ENCODE data around the gene RREB1. TPM values are rescaled to one million over a fixed set of nuclear protein-coding genes. Genes with fewer than 3 reads are reported as not detected.

RREB1 gene
- total and polyA plus RNA-seq, 2 donors, result 9.2 to 13.3 TPM

- peak in 2 of 9 donors; percentile 63 to 79 for DNase-seq (ENCODE audit: low read depth in 6 of 9, low spot score in 9 of 9)
- WGBS, result under 1% methylated on average over 66 of the region's 66 CpGs
- Histone ChIP-seq H3K27ac (ENCODE audit: low read depth in 1 of 2, low read length in 1 of 2) (peak overlapping the region; percentile 68 to 92), H3K4me3 (ENCODE audit: low read length in 2 of 2) (peak overlapping the region; percentile 82 to 89), H3K4me1 (ENCODE audit: control insufficient read depth in 2 of 2, insufficient read depth in 2 of 2, low read length in 2 of 2) (peaks cover 6 to 28% of the 10 kb centered on the region in 2 donors), H3K9me3 (ENCODE audit: control insufficient read depth in 2 of 2, insufficient read depth in 1 of 2, low read length in 1 of 2) (no peaks in the 10 kb centered on the region), H3K36me3 (ENCODE audit: control insufficient read depth in 2 of 2, insufficient read depth in 2 of 2, low read length in 1 of 2) (no peaks in the 10 kb centered on the region), H3K27me3 (ENCODE audit: control insufficient read depth in 2 of 2, insufficient read depth in 1 of 2, low read length in 1 of 2) (no peaks in the 10 kb centered on the region)
These were observed 796 bp upstream of the RREB1 start for GRCh38 chr6:7106752-7107577.

DNA sequence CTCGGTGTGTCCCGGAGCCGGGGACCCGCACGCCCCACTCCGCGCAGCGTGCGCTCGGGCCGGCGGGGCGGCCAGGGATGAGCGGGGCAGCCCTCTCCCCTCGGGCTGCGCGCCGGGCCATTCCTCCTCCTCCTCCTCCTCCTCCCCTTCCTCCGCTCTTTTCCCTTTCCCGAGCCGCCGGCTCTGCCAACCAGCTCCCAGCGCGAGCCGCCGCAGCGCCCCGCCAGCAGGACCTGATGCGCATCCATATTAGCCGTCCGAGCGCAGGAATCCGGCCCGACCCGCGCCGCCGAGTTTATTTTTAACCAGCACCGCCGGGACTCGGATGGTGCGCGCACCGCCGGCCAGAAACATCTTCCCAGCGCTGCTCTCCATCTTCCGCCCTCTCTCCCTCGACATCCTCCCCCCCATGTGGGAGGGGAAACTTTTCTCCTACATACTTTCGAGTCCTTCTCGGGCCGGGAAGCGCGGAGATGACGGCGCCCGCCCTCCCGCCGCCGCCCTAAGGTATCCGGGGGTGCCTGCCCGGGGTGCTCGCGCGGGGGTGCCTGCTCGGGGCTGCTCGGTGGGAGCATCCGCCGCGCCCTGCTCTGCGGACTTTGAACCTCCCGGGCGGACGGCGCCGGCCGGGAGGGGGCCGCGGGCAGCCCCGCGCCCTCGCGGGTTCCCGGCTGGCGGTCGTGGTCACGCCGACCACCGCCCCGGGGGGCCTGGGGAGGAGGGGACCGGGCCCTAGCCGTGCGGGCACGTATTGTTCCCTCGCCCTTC lies 619 bp downstream of the RREB1 start:
- Histone ChIP-seq H3K4me3 (ENCODE audit: low read length in 2 of 2) (peak overlapping the region; percentile 82 to 89), H3K4me1 (ENCODE audit: control insufficient read depth in 2 of 2, insufficient read depth in 2 of 2, low read length in 2 of 2) (peaks cover 12 to 39% of the 10 kb centered on the region in 2 donors), H3K27me3 (ENCODE audit: control insufficient read depth in 2 of 2, insufficient read depth in 1 of 2, low read length in 1 of 2) (no peaks in the 10 kb centered on the region), H3K9me3 (ENCODE audit: control insufficient read depth in 2 of 2, insufficient read depth in 1 of 2, low read length in 1 of 2) (no peaks in the 10 kb centered on the region), H3K36me3 (ENCODE audit: control insufficient read depth in 2 of 2, insufficient read depth in 2 of 2, low read length in 1 of 2) (no peaks in the 10 kb centered on the region), H3K27ac (ENCODE audit: low read depth in 1 of 2, low read length in 1 of 2) (peak overlapping the region; percentile 87 to 92)
- under 1% methylated on average over 94 of the region's 94 CpGs for WGBS
- DNase-seq (ENCODE audit: low read depth in 6 of 9, low spot score in 9 of 9), result peak in 1 of 9 donors; percentile 72

DNA sequence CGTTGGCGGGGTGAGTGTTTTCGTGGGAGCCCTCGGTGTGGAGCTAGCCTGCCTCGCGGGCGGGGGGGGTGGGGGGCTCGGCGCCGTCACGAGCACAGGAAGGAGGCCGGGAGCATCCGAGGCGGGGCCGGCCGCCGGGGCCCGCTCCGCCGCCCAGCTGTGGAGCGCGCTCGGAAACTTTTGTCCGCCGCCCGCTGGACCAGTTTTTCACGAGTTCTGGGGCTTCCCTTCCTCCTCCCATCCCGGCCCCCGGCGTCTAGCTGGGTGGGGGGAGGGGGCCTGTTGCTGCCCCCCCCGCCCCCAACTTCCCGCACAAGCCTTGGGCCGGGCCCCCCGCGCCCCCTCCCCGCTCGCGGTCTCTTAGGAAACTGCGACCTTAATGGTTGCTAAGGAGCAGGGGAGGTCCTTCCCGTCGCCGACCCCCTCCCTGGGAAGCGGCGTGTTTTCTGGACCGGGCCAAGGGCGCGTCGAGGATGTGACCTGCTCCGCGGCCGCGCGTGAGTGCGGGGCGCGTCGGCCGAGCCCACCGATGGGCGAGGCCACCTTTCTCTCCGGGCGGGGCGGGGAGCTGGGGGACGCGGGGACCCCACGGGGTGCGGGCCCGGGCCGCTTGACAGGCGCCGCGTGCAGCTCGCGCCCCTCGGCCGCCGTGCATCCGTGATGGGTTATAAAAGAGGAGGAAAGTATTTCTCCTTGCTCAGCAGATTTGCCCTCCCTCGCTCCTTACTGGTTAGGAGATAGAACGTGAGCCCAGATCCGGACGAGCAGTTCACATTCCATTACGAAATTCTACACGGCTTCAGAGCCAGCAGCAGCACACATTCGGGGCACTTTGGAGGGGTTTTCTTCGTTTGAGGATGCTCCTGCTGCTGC lies 1.4 kb downstream of the RREB1 start:
- no peaks in the 10 kb centered on the region for H3K9me3 ChIP-seq (ENCODE audit: control insufficient read depth in 2 of 2, insufficient read depth in 1 of 2, low read length in 1 of 2)
- H3K27me3 ChIP-seq (ENCODE audit: control insufficient read depth in 2 of 2, insufficient read depth in 1 of 2, low read length in 1 of 2), result no peaks in the 10 kb centered on the region
- H3K4me3 ChIP-seq (ENCODE audit: low read length in 2 of 2), result peak overlapping the region; percentile 82 to 89
- H3K36me3 ChIP-seq (ENCODE audit: control insufficient read depth in 2 of 2, insufficient read depth in 2 of 2, low read length in 1 of 2), result no peaks in the 10 kb centered on the region
- H3K4me1 ChIP-seq (ENCODE audit: control insufficient read depth in 2 of 2, insufficient read depth in 2 of 2, low read length in 2 of 2), result peaks cover 12 to 44% of the 10 kb centered on the region in 2 donors
- DNase-seq (ENCODE audit: low read depth in 6 of 9, low spot score in 9 of 9), result peak in 1 of 9 donors; percentile 62
- under 1% methylated on average over 86 of the region's 86 CpGs for WGBS
- peak overlapping the region; percentile 46 to 92 for H3K27ac ChIP-seq (ENCODE audit: low read depth in 1 of 2, low read length in 1 of 2)

DNA sequence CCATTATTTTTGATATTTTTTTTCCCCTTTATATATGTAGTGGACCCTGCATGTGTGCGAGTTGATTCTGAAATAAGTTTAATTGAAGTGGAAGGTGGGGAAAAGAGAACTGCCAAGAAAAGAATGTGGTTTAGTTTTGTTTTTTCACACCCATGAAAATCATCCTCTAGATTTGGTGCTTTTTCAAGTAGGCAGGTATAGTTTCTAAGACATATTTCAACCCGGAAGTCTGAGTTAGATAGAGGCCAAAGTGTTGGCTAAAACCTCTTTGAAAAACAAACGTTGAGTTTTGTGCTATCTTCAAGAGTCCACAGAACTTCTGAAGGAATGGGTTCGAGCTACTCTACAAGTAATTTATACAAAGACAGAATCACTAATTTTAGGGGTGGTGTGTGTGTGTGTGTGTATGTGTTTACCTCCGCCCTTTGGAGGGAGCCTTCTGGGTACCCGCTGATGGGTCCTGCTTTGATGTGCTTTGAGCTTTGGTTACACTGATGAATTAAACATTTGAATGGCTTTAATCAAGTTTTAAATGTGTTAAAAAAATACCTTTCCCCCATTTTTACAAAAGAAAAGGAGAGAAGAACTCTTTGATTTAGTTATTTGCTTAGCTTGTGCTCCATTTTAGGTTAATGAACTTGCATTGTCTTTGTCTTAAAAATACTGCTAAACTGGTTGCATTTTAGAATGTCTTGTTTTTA lies 2.5 kb downstream of the RREB1 start:
- peaks cover 12 to 50% of the 10 kb centered on the region in 2 donors for H3K4me1 ChIP-seq (ENCODE audit: control insufficient read depth in 2 of 2, insufficient read depth in 2 of 2, low read length in 2 of 2)
- H3K36me3 ChIP-seq (ENCODE audit: control insufficient read depth in 2 of 2, insufficient read depth in 2 of 2, low read length in 1 of 2), result no peaks in the 10 kb centered on the region
- H3K4me3 ChIP-seq (ENCODE audit: low read length in 2 of 2), result peak overlapping the region in 1 of 2 donors; percentile 89
- WGBS, result 70% methylated on average over 6 of the region's 6 CpGs
- H3K27me3 ChIP-seq (ENCODE audit: control insufficient read depth in 2 of 2, insufficient read depth in 1 of 2, low read length in 1 of 2), result no peaks in the 10 kb centered on the region
- H3K27ac ChIP-seq (ENCODE audit: low read depth in 1 of 2, low read length in 1 of 2), result peak overlapping the region in 1 of 2 donors; percentile 46
- DNase-seq (ENCODE audit: low read depth in 6 of 9, low spot score in 9 of 9), result peak in 1 of 9 donors; percentile 39
- H3K9me3 ChIP-seq (ENCODE audit: control insufficient read depth in 2 of 2, insufficient read depth in 1 of 2, low read length in 1 of 2), result no peaks in the 10 kb centered on the region

DNA sequence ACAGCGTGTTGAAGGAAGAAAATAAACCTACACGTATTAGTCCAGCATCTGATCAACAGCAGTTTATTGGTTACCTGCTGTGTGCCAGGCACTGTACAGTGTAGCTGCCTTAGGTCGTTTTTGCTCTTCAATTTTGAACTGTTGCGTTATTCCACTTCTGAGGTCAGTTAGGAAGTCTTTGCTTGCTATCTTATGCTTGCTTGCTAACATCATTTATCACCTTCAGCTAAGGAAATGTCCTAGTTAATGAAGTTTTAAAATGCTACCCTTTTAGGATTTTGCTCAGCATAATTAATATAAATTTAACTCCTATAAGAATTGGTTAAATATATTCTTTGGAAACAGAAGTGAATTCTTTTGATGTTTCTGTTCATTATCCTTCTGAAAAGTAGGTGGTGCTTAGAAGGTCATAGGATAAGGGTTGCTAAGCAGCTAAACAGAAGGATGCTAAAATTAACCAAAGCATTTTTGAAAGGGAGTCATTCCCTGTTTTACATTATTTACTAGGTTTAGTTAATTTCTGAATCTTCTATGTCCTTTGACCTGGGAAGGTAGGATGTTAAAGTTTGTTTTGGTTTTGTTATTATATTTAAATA lies 3.4 kb downstream of the RREB1 start:
- H3K4me1 ChIP-seq (ENCODE audit: control insufficient read depth in 2 of 2, insufficient read depth in 2 of 2, low read length in 2 of 2), result peaks cover 12 to 55% of the 10 kb centered on the region in 2 donors
- H3K27ac ChIP-seq (ENCODE audit: low read depth in 1 of 2, low read length in 1 of 2), result no peak overlapping the region
- no peak for DNase-seq (ENCODE audit: low read depth in 6 of 9, low spot score in 9 of 9)
- H3K27me3 ChIP-seq (ENCODE audit: control insufficient read depth in 2 of 2, insufficient read depth in 1 of 2, low read length in 1 of 2), result no peaks in the 10 kb centered on the region
- H3K36me3 ChIP-seq (ENCODE audit: control insufficient read depth in 2 of 2, insufficient read depth in 2 of 2, low read length in 1 of 2), result no peaks in the 10 kb centered on the region
- WGBS, result 89% methylated on average over 4 of the region's 4 CpGs
- H3K4me3 ChIP-seq (ENCODE audit: low read length in 2 of 2), result no peak overlapping the region
- H3K9me3 ChIP-seq (ENCODE audit: control insufficient read depth in 2 of 2, insufficient read depth in 1 of 2, low read length in 1 of 2), result no peaks in the 10 kb centered on the region

GRCh38 chr6:7112171-7112570 lies 4.4 kb downstream of the RREB1 start:
- H3K4me3 ChIP-seq (ENCODE audit: low read length in 2 of 2), result no peak overlapping the region
- DNase-seq (ENCODE audit: low read depth in 6 of 9, low spot score in 9 of 9), result no peak
- H3K27me3 ChIP-seq (ENCODE audit: control insufficient read depth in 2 of 2, insufficient read depth in 1 of 2, low read length in 1 of 2), result no peaks in the 10 kb centered on the region
- H3K27ac ChIP-seq (ENCODE audit: low read depth in 1 of 2, low read length in 1 of 2), result no peak overlapping the region
- peaks cover 12 to 46% of the 10 kb centered on the region in 2 donors for H3K4me1 ChIP-seq (ENCODE audit: control insufficient read depth in 2 of 2, insufficient read depth in 2 of 2, low read length in 2 of 2)
- H3K36me3 ChIP-seq (ENCODE audit: control insufficient read depth in 2 of 2, insufficient read depth in 2 of 2, low read length in 1 of 2), result no peaks in the 10 kb centered on the region
- no peaks in the 10 kb centered on the region for H3K9me3 ChIP-seq (ENCODE audit: control insufficient read depth in 2 of 2, insufficient read depth in 1 of 2, low read length in 1 of 2)

DNA sequence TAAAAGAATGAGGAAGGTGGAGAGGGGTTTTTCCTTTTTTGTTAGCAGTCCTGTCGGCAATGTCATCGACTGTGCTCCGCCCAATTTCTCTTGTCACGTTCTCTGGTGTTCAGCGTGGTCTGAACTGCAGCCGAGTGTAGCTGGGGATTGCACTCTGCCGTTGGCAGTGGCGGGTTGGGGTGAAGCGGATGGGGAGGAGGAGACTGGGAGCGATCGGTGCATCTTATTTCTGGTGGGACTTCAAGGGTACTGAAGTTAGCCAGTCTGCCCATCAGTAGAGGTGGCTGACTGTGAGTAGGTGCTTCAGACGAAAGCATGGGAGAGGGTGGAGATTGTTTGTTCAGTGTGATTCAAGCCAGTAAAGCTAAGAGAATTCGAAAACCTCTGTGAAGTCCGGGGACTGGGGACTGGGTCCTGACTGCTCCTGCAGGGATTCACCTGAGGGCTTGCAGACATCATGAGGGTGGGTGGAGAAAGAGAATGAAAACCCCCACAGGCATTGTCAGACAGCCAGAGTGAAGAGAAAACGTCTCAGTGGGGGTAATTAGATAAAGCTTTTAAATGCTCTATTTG lies 5.1 kb downstream of the RREB1 start:
- Histone ChIP-seq H3K9me3 (ENCODE audit: control insufficient read depth in 2 of 2, insufficient read depth in 1 of 2, low read length in 1 of 2) (no peaks in the 10 kb centered on the region), H3K27ac (ENCODE audit: low read depth in 1 of 2, low read length in 1 of 2) (peak overlapping the region in 1 of 2 donors; percentile 25), H3K36me3 (ENCODE audit: control insufficient read depth in 2 of 2, insufficient read depth in 2 of 2, low read length in 1 of 2) (no peaks in the 10 kb centered on the region), H3K4me3 (ENCODE audit: low read length in 2 of 2) (no peak overlapping the region), H3K27me3 (ENCODE audit: control insufficient read depth in 2 of 2, insufficient read depth in 1 of 2, low read length in 1 of 2) (no peaks in the 10 kb centered on the region), H3K4me1 (ENCODE audit: control insufficient read depth in 2 of 2, insufficient read depth in 2 of 2, low read length in 2 of 2) (peaks cover 12 to 46% of the 10 kb centered on the region in 2 donors)
- 28% methylated on average over 15 of the region's 15 CpGs for WGBS
- DNase-seq (ENCODE audit: low read depth in 6 of 9, low spot score in 9 of 9), result peak in 2 of 9 donors; percentile 43 to 77
